IMR-90 (cell line): ENCODE results near the gene CNTN5. TPM values are rescaled to one million over a fixed set of nuclear protein-coding genes. Genes with fewer than 3 reads are reported as not detected.

Experiments
- ATAC-seq: fragments of 200-7000 bp; cut with Tn5 transposase; 2 replicates; pipeline ENCODE4 v1.9.1; 2020; ENCODE audit warnings: low read depth, mild to moderate bottlenecking, moderate library complexity
- BruUV-seq: library from RNA; stranded (reverse); fragments of 400-500 nt; replicated peaks from 2 replicates; lab custom pipeline; 2021; lab: Mats Ljungman, UMichigan
- CTCF ChIA-PET: fragments of 300-600 bp; formaldehyde crosslinking; extraction: SDS; loops from one replicate; lab custom pipeline; 2021; ENCODE audit warnings: antibody characterized with exemption; lab: Yijun Ruan, JAX
- POLR2A ChIA-PET: fragments of 300-600 bp; sonication (Branson Sonifier 250); formaldehyde crosslinking; loops from one replicate; lab custom pipeline; 2022; ENCODE audit warnings: antibody characterized with exemption; ENCODE audit not compliant: unreplicated experiment; lab: Charles Lee
- DNase-seq: peaks from one replicate; pipeline ENCODE4 v3.0.0; 2013
- H2AFZ ChIP-seq: replicated peaks from 2 replicates; pipeline ENCODE3; 2013; ENCODE audit warnings: low read length, mild to moderate bottlenecking; ENCODE audit not compliant: poor library complexity
- H2AK5ac ChIP-seq: 2 replicates; pipeline ENCODE4 v1.6.1; 2013; ENCODE audit warnings: low read depth, low read length, inconsistent platforms
- H2AK9ac ChIP-seq: replicated peaks from 2 replicates; pipeline ENCODE3; 2013; ENCODE audit warnings: mild to moderate bottlenecking, low read depth, low read length, moderate library complexity; ENCODE audit not compliant: poor library complexity
- H2BK120ac ChIP-seq: 2 replicates; pipeline ENCODE4 v1.6.1; 2013; ENCODE audit warnings: low read depth, low read length, inconsistent platforms
- H2BK15ac ChIP-seq: 3 replicates; pipeline ENCODE4 v1.6.1; 2013; ENCODE audit warnings: low read depth, low read length, inconsistent platforms
- H2BK20ac ChIP-seq: 2 replicates; pipeline ENCODE4 v1.6.1; 2013; ENCODE audit warnings: low read depth, mild to moderate bottlenecking, inconsistent platforms, low read length, moderate library complexity
- H2BK5ac ChIP-seq: 2 replicates; pipeline ENCODE4 v1.6.1; 2013; ENCODE audit warnings: mild to moderate bottlenecking, low read depth, low read length, inconsistent platforms; ENCODE audit not compliant: poor library complexity, severe bottlenecking
- H3K14ac ChIP-seq: replicated peaks from 2 replicates; pipeline ENCODE4 v1.6.1; 2013; ENCODE audit warnings: low read depth, low read length, inconsistent platforms
- H3K18ac ChIP-seq: 2 replicates; pipeline ENCODE4 v1.6.1; 2013; ENCODE audit warnings: low read depth, low read length, control low read depth
- H3K23ac ChIP-seq: 2 replicates; pipeline ENCODE4 v1.6.1; 2013; ENCODE audit warnings: low read depth, low read length, inconsistent platforms
- H3K27ac ChIP-seq: 2 replicates; pipeline ENCODE4 v1.5.1; 2013; ENCODE audit warnings: mild to moderate bottlenecking, control low read depth, low read length; ENCODE audit not compliant: insufficient read depth
- H3K27me3 ChIP-seq: 2 replicates; pipeline ENCODE4 v1.6.1; 2013; ENCODE audit warnings: low read length; ENCODE audit not compliant: control insufficient read depth, insufficient read depth
- H3K36me3 ChIP-seq: 2 replicates; pipeline ENCODE4 v1.6.1; 2013; ENCODE audit warnings: low read length, mixed read lengths; ENCODE audit not compliant: control insufficient read depth, insufficient read depth
- H3K4ac ChIP-seq: 2 replicates; pipeline ENCODE4 v1.6.1; 2013; ENCODE audit warnings: low read depth, low read length, inconsistent platforms
- H3K4me1 ChIP-seq: 2 replicates; pipeline ENCODE4 v1.6.1; 2013; ENCODE audit warnings: low read length, mixed read lengths; ENCODE audit not compliant: control insufficient read depth, insufficient read depth
- H3K4me2 ChIP-seq: 2 replicates; pipeline ENCODE4 v1.6.1; 2013; ENCODE audit warnings: low read depth, mild to moderate bottlenecking, control low read depth, low read length, moderate library complexity
- H3K4me3 ChIP-seq: 2 replicates; pipeline ENCODE4 v1.5.1; 2013; ENCODE audit warnings: low read depth, mild to moderate bottlenecking, control low read depth, low read length, moderate library complexity; ENCODE audit not compliant: insufficient read depth
- H3K56ac ChIP-seq: 2 replicates; pipeline ENCODE4 v1.6.1; 2013; ENCODE audit warnings: low read length, inconsistent platforms; ENCODE audit not compliant: insufficient read depth; ENCODE audit errors: extremely low read depth
- H3K79me1 ChIP-seq, 2 experiments: 2 replicates each; pipeline ENCODE4 v1.6.1; 2013; ENCODE audit warnings: low read length in 2 of 2, inconsistent platforms in 1 of 2, low read depth in 1 of 2
- H3K9ac ChIP-seq: 2 replicates; pipeline ENCODE4 v1.6.1; 2013; ENCODE audit warnings: low read depth, low read length, control low read depth
- H3K9me1 ChIP-seq: 2 replicates; pipeline ENCODE4 v1.6.1; 2013; ENCODE audit warnings: low read length, inconsistent platforms; ENCODE audit not compliant: insufficient read depth
- H3K9me3 ChIP-seq: 2 replicates; pipeline ENCODE4 v1.6.1; 2013; ENCODE audit warnings: low read length; ENCODE audit not compliant: control insufficient read depth, insufficient read depth
- H4K20me1 ChIP-seq: 2 replicates; pipeline ENCODE4 v1.6.1; 2013; ENCODE audit warnings: low read length, inconsistent platforms; ENCODE audit not compliant: insufficient read depth
- H4K5ac ChIP-seq: 2 replicates; pipeline ENCODE4 v1.6.1; 2013; ENCODE audit warnings: mild to moderate bottlenecking, low read depth, low read length, control low read depth
- H4K8ac ChIP-seq, 2 experiments: 2 replicates each; pipeline ENCODE4 v1.6.1; 2013; ENCODE audit warnings: low read depth in 2 of 2, low read length in 2 of 2, control low read depth in 1 of 2, inconsistent platforms in 1 of 2
- H4K91ac ChIP-seq: 2 replicates; pipeline ENCODE4 v1.6.1; 2013; ENCODE audit warnings: low read depth, low read length, inconsistent platforms; ENCODE audit not compliant: insufficient read depth
- BHLHE40 ChIP-seq: fragments of 150-350 bp; IDR thresholded peaks from 2 replicates; pipeline ENCODE4 v1.6.1; 2016; ENCODE audit warnings: mild to moderate bottlenecking, low read depth, low read length
- CEBPB ChIP-seq: IDR thresholded peaks from 2 replicates; pipeline ENCODE4 v1.6.1; 2012; ENCODE audit warnings: low read depth, low read length, improper control_type of control experiment
- CHD1 ChIP-seq: IDR thresholded peaks from 2 replicates; pipeline ENCODE4 v1.6.1; 2012; ENCODE audit warnings: low read depth, low read length, improper control_type of control experiment
- FOS ChIP-seq: fragments of 150-350 bp; IDR thresholded peaks from 2 replicates; pipeline ENCODE4 v1.6.1; 2016; ENCODE audit warnings: low read depth, low read length
- MAFK ChIP-seq: IDR thresholded peaks from 2 replicates; pipeline ENCODE4 v1.6.1; 2012; ENCODE audit warnings: low read depth, low read length, improper control_type of control experiment
- MAZ ChIP-seq: IDR thresholded peaks from 2 replicates; pipeline ENCODE4 v1.6.1; 2012; ENCODE audit warnings: low read depth, mild to moderate bottlenecking, low read length, improper control_type of control experiment, moderate library complexity, borderline replicate concordance
- MXI1 ChIP-seq: IDR thresholded peaks from 2 replicates; pipeline ENCODE4 v1.6.1; 2012; ENCODE audit warnings: low read depth, mild to moderate bottlenecking, low read length, moderate library complexity, borderline replicate concordance
- NFE2L2 ChIP-seq: fragments of 150-350 bp; IDR thresholded peaks from 2 replicates; pipeline ENCODE4 v1.6.1; 2016; ENCODE audit warnings: low read depth, mild to moderate bottlenecking, low read length
- POLR2A ChIP-seq: IDR thresholded peaks from 2 replicates; pipeline ENCODE4 v1.6.1; 2012; ENCODE audit warnings: mild to moderate bottlenecking, low read depth, low read length
- RAD21 ChIP-seq: IDR thresholded peaks from 2 replicates; pipeline ENCODE4 v1.6.1; 2012; ENCODE audit warnings: low read length, improper control_type of control experiment
- RCOR1 ChIP-seq: IDR thresholded peaks from 2 replicates; pipeline ENCODE4 v1.6.1; 2012; ENCODE audit warnings: mild to moderate bottlenecking, low read length, improper control_type of control experiment; ENCODE audit not compliant: insufficient replicate concordance
- RFX5 ChIP-seq: IDR thresholded peaks from 2 replicates; pipeline ENCODE4 v1.8.0; 2012; ENCODE audit warnings: low read depth, mild to moderate bottlenecking, low read length, moderate library complexity
- SMC3 ChIP-seq: fragments of 150-350 bp; IDR thresholded peaks from 2 replicates; pipeline ENCODE4 v1.6.1; 2016; ENCODE audit warnings: low read depth, mild to moderate bottlenecking, antibody characterized with exemption, low read length, moderate library complexity
- WGBS, 2 experiments: methylation state at CpG; one replicate each; pipeline versions ENCODE4 v1.1.5 to v1.1.7; 2013; ENCODE audit warnings: missing lambda C conversion rate in 2 of 2; ENCODE audit not compliant: insufficient read length in 1 of 2; ENCODE audit errors: extremely low coverage in 2 of 2; 5-methylcytosine and 5-hydroxymethylcytosine counted together
- dilution Hi-C: fragments of 300-500 bp; cut with HindIII; formaldehyde crosslinking; loops from one replicate; pipeline ENCODE4 v1.14.3; 2018; ENCODE audit warnings: low sequenced_read_pairs; ENCODE audit not compliant: unreplicated experiment
- in situ Hi-C: fragments of 300-500 bp; cut with MboI; formaldehyde crosslinking; loops from 3 replicates; pipeline ENCODE4 v1.14.3; 2019; ENCODE audit warnings: low sequenced_read_pairs, inconsistent platforms, mixed read lengths
- intact Hi-C: fragments of 100-400 bp; cut with micrococcal nuclease; formaldehyde crosslinking; loops from 2 replicates; pipeline ENCODE4 v1.10.0; 2022
- polyA plus RNA-seq, 3 experiments: library from polyadenylated mRNA; depleted of rRNA; stranded (reverse); fragments of >200 nt; gene quantifications; 2 replicates each; pipeline ENCODE4 v1.2.3, GENCODE V29; 2012; ENCODE audit warnings: low replicate concordance in 1 of 3
- total RNA-seq: library from RNA; depleted of rRNA; stranded (reverse); fragments of >200 nt; gene quantifications from 2 replicates; pipeline ENCODE4 v1.2.3, GENCODE V29; 2012
- TF ChIP-seq, protein P1 (sequence below): conservative IDR thresholded peaks from 2 replicates; pipeline ENCODE4 v1.5.1; 2012; ENCODE audit warnings: mild to moderate bottlenecking, low read depth, low read length, improper control_type of control experiment
- TF ChIP-seq, protein P2 (sequence below): fragments of 150-350 bp; IDR thresholded peaks from 2 replicates; pipeline ENCODE4 v1.6.1; 2017; ENCODE audit warnings: mild to moderate bottlenecking, antibody characterized with exemption, low read length, low read depth
- TF ChIP-seq, protein P3 (sequence below): fragments of 150-350 bp; IDR thresholded peaks from 2 replicates; pipeline ENCODE4 v1.6.1; 2016; ENCODE audit warnings: low read depth, mild to moderate bottlenecking, low read length, moderate library complexity, borderline replicate concordance

Gene CNTN5
- total and polyA plus RNA-seq, 2 of the 4 experiments (the other 2 are of a cell fraction): not detected

DNA sequence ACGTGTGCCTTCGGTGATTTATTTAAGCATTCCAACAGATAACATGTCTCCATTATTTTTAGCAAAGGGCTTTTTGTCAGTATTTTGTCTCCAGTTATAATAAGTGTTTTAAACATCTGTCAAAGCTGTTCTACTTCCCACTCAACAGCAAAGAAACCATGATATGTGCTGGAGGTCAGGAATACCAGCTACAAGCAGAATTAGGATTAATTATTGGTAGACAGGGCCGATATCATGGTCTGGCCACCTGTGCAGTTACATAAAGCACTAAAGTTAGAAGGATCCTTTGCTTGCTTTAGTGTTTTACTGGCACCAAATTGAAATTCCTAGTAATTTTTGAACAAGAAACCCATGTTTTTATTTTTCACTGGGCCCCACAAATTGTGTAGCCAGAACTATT, 1075.1 kb downstream of the CNTN5 start:
- Histone ChIP-seq H3K14ac (no peak overlapping the region), H4K5ac (no peak overlapping the region), H2BK15ac (no peak overlapping the region), H3K9me1 (no peaks in the 10 kb centered on the region), H4K20me1 (no peaks in the 10 kb centered on the region), H2AK5ac (no peak overlapping the region), H2BK20ac (no peak overlapping the region), H3K4me2 (no peak overlapping the region), H4K91ac (no peak overlapping the region), H2BK120ac (no peak overlapping the region), H3K18ac (no peak overlapping the region), H3K4me1 (no peaks in the 10 kb centered on the region), H3K9me3 (0 out of 2 replicates have a peak, but pooled peaks cover 2% of the 10 kb centered on the region), H2AFZ (no peak overlapping the region), H2AK9ac (no peak overlapping the region), H2BK5ac (no peak overlapping the region), H4K8ac (no peak overlapping the region), H3K4me3 (no peak overlapping the region), H3K9ac (no peak overlapping the region), H3K27ac (no peak overlapping the region), H3K56ac (no peak overlapping the region), H3K79me1 (no peaks in the 10 kb centered on the region), H3K4ac (no peak overlapping the region), H3K27me3 (no peaks in the 10 kb centered on the region), H3K23ac (no peak overlapping the region), H3K36me3 (no peaks in the 10 kb centered on the region)
- no TSS peak for BruUV-seq
- ChIA-PET POLR2A (no interaction called here), CTCF (no interaction called here)
- TF ChIP-seq RCOR1: no peak
- no peak for TF ChIP-seq SMC3
- no peak for TF ChIP-seq POLR2A
- no peak for TF ChIP-seq CEBPB
- TF ChIP-seq, protein P1, sequence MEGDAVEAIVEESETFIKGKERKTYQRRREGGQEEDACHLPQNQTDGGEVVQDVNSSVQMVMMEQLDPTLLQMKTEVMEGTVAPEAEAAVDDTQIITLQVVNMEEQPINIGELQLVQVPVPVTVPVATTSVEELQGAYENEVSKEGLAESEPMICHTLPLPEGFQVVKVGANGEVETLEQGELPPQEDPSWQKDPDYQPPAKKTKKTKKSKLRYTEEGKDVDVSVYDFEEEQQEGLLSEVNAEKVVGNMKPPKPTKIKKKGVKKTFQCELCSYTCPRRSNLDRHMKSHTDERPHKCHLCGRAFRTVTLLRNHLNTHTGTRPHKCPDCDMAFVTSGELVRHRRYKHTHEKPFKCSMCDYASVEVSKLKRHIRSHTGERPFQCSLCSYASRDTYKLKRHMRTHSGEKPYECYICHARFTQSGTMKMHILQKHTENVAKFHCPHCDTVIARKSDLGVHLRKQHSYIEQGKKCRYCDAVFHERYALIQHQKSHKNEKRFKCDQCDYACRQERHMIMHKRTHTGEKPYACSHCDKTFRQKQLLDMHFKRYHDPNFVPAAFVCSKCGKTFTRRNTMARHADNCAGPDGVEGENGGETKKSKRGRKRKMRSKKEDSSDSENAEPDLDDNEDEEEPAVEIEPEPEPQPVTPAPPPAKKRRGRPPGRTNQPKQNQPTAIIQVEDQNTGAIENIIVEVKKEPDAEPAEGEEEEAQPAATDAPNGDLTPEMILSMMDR: no peak
- no peak for TF ChIP-seq MXI1
- TF ChIP-seq BHLHE40: no peak
- no peak for TF ChIP-seq RFX5
- TF ChIP-seq, protein P2, sequence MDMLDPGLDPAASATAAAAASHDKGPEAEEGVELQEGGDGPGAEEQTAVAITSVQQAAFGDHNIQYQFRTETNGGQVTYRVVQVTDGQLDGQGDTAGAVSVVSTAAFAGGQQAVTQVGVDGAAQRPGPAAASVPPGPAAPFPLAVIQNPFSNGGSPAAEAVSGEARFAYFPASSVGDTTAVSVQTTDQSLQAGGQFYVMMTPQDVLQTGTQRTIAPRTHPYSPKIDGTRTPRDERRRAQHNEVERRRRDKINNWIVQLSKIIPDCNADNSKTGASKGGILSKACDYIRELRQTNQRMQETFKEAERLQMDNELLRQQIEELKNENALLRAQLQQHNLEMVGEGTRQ: no peak
- TF ChIP-seq MAFK: no peak
- TF ChIP-seq FOS: no peak
- no peak for TF ChIP-seq RAD21
- TF ChIP-seq, protein P3, sequence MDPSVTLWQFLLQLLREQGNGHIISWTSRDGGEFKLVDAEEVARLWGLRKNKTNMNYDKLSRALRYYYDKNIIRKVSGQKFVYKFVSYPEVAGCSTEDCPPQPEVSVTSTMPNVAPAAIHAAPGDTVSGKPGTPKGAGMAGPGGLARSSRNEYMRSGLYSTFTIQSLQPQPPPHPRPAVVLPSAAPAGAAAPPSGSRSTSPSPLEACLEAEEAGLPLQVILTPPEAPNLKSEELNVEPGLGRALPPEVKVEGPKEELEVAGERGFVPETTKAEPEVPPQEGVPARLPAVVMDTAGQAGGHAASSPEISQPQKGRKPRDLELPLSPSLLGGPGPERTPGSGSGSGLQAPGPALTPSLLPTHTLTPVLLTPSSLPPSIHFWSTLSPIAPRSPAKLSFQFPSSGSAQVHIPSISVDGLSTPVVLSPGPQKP: no peak
- TF ChIP-seq CHD1: no peak
- TF ChIP-seq NFE2L2: no peak
- no peak for TF ChIP-seq MAZ
- intact Hi-C loops (no loop called here), dilution Hi-C loops (no loop called here), in situ Hi-C loops (no loop called here)
- ATAC-seq (no peak), DNase-seq (no peak)
- no CpG with 5 or more reads among the region's 3 CpGs for WGBS, 2 experiments
